ENCODE data around the gene TENM4.

DNA sequence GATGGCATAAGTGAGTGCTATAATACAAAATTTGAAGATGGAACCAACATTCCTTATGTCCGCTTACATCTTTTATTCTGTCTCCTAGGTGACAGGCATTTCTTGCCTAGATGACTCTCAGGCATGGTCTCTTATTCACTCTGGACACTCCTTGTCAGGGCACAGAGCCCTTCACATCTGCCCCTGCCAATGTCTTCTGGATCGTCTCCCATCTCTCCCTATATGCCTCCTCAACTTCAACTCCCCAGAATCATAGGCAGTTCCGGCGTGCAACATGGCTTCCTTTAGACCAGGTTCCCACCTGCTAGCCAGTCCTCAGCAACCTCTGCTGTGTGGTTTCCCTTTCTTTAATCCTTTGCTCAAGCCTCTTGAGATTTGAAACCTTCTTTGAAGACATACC is 300.9 kb downstream of the TENM4 start:
- TF ChIP-seq, protein P1, sequence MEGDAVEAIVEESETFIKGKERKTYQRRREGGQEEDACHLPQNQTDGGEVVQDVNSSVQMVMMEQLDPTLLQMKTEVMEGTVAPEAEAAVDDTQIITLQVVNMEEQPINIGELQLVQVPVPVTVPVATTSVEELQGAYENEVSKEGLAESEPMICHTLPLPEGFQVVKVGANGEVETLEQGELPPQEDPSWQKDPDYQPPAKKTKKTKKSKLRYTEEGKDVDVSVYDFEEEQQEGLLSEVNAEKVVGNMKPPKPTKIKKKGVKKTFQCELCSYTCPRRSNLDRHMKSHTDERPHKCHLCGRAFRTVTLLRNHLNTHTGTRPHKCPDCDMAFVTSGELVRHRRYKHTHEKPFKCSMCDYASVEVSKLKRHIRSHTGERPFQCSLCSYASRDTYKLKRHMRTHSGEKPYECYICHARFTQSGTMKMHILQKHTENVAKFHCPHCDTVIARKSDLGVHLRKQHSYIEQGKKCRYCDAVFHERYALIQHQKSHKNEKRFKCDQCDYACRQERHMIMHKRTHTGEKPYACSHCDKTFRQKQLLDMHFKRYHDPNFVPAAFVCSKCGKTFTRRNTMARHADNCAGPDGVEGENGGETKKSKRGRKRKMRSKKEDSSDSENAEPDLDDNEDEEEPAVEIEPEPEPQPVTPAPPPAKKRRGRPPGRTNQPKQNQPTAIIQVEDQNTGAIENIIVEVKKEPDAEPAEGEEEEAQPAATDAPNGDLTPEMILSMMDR (IDR thresholded peaks at IDR 0.05) = no peak
- TF ChIP-seq EZH2 (IDR thresholded peaks at IDR 0.05) = no peak

All from neural progenitor cell (in vitro differentiated cells).